Measurements from ENCODE around the gene TMEM181.

Gene TMEM181

DNA sequence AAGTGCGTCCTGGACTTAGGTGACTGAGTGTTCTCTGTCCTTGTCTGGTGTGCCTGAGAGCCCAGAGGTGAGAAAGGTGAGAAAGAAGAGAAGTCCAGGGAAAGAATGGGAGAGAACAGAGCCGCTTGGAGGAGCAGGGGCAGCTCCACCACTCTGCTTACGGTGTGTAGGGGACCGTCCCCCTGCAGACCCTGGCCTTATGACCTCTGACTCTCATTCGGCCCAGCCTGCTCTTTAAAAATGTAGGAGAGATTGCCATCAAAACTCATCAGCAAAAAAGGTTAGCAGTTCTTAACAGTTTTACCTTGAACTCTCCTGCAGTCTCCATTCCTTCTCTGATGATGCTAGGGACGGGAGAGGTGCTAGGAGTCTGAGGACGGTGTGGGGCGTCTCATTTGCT lies 2.0 kb downstream of the TMEM181 start:
- no peak for DNase-seq (ENCODE audit: low read depth in 1 of 2, low spot score in 1 of 2)

DNA sequence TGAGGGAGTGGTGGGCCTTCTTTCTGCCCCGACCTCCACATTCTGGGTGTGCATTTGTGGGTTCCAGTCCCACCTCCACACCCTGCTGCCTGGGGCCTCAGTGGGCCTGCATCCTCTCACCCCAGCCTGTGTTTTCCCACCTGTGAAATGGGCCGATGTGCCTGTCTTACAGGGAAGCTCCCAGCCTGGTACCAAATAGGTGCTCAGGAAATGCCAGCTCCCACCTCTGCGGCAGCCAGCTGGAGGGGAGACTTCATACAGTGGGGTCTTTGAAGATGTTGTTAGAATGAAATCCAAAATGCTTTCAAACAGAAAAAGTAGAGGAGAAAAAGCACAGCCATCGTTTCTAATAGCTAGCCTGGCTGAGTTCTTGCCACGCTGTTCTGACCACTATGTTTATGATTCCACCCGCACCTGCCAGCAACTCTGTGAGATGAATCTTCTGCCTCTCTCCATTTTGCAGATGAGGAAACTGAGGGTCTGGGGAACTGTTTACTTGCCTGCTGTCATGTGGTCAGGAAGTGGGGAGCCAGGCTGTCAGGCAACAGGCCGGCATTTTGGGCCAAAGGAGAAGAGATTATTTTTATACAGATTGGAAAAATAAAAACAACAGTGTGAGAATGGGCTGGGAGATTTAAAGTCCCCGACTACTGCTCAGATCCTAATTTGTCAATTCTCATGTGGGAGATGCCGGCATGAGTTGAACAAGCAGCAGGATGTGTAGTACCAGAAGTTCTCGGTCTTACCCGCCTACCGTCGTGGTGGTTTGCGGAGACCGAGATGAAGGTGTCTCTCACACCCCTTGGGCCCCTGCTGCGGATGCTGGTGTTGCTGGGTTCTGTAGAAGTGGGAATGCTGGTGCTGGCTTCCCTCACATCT lies 4.6 kb downstream of the TMEM181 start:
- DNase-seq (ENCODE audit: low read depth in 1 of 2, low spot score in 1 of 2): no peak

DNA sequence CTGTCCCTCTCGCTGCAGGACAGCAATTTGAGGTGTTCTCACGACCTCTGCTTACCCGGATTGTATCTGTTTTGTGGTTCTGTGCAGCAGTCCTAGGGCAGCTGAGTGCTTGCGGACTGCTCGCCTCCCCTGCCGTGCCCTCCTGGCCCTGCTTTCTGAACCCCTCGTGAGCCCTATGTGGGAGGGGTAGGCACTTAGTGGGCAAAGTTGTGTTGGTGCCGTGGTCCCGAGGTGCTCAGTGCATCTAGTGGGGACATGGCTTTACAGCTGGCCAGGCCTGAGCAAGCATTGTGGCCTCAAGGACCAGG lies 5.2 kb downstream of the TMEM181 start:
- DNase-seq (ENCODE audit: low read depth in 1 of 2, low spot score in 1 of 2): no peak

DNA sequence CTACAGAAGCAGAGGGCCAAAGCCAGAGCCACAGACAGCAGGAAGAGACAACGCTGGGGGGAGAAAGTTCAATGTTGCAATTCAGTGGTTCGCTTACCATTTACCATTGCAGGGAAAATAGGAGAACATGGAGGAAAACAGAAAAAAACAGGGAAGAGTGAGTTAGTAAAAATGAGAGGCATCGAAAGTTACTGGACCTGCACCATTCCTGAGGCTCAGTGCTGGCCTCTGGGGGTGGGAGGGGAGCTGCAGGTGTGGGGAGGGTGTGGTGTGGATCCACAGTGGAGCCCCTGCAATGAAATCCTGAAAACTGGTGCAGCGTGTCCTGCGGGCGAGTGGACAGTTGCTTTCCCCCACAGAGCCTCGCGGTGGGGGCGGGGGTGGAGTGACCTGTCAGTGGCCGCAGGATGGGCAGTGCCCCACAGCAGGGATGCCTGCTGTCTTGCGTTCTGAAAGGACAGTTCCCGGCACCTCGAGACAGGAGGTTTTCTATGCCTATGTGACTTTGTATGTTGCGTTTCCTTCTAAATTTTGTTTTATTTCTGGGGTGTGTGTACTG lies 5.7 kb downstream of the TMEM181 start:
- no peak for DNase-seq (ENCODE audit: low read depth in 1 of 2, low spot score in 1 of 2)

DNA sequence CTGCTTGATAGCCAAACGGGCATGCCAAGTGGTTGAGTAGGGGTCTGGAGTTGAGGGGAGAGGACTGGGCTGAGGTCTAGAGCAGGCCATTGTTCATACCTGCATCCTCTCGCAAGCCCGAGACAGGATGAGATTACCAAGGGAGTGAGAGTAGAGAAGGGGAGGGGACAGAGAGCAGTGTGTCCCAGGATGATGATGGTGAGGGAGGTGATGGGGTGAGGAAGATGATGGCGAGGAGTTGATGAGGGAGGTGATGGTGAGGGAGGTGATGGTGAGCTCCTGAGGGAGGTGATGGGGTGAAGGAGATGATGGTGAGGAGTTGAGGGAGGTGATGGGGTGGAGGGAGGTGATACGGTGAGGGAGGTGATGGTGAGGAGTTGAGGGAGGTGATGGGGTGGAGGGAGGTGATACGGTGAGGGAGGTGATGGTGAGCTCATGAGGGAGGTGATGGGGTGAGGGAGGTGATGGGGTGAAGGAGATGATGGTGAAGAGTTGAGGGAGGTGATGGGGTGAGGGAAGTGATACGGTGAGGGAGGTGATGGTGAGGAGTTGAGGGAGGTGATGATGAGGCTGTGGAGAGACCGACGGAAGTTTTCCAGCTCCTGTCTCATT lies 6.4 kb downstream of the TMEM181 start:
- DNase-seq (ENCODE audit: low read depth in 1 of 2, low spot score in 1 of 2): no peak

DNA sequence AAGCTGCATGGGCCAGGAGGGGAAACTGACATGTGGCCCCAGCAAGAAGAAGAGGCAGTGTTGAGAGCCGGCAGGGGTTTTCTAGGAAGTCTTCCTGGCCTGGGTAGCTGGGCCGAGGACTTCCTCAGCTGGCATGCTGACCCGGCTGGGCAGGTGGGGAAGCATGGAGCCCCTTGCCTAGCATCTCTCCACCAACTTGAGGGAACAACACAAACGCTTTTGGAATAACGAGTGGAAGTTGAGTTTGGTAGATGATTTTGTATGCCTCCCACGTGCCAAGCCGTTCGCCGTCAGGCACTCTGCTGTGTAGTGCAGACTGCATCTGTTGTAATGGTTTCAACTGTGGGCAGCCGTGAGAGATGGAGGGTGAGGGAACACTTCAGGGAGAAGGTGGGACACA lies 7.3 kb downstream of the TMEM181 start:
- no peak for DNase-seq (ENCODE audit: low read depth in 1 of 2, low spot score in 1 of 2)

DNA sequence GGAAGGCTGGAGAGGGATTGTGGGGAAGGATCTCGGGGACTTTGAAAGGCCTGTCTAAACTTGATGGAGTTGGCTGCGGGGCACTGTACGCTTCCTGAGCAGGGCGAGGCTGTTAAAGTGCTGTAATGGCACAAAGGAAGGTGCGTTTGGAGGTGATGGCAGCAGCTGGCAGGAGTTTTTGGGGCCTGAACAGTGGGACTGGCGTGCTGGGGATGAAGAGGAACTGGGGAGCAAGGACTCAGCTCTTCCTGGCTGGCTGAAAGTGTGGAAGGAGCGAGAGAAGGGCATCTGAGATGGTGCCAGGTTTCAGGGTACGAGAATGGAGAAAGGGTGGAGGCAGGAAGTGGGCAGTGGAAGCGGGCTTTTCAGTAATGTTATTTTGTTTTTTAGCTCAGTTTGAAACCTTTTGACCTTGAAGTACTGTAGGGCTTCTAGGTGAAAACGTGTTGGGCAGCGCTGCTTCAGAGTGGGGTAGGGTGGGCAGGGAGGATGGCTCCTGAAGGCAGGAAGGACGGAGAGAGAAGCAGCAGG lies 8.0 kb downstream of the TMEM181 start:
- no peak for DNase-seq (ENCODE audit: low read depth in 1 of 2, low spot score in 1 of 2)

DNA sequence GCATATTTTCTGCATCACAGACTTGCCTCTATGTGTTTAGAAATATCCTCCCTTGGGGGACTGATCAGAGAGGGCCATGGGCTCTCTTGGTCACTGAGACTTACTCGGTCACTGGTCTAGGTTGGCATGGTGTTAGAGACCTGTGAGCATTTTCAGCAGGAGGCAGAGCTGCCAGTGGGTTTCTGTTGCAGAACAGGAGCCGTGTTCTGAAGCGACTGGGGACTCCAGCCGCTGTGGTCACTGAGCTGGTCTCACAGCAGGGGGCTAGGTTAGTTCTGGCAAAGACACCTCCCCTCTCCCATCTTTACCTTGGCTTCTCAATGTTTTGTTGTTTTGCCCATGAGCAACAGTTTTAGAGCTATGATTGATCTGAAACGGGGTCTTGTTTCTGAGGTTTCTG lies 8.7 kb downstream of the TMEM181 start:
- DNase-seq (ENCODE audit: low read depth in 1 of 2, low spot score in 1 of 2): no peak

DNA sequence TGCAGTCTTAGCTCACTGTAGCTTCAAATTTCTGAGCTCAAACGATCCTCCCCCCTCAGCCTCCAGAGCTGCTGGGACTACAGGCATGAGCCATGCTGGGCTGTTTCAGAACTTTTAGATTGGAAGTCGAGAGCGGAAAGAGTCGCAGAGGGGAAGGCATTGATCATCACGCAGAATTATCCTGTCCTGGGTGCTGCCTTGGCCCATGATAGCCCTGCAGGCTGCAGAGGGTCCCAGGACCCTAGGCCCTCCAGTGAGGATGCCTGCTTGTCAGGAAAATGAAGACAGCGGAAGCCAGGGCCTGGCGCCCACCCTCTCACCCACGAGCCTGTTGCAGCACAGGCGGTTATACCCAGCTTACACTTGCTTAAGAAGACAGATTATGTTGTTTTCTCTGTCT lies 9.1 kb downstream of the TMEM181 start:
- DNase-seq (ENCODE audit: low read depth in 1 of 2, low spot score in 1 of 2): no peak

DNA sequence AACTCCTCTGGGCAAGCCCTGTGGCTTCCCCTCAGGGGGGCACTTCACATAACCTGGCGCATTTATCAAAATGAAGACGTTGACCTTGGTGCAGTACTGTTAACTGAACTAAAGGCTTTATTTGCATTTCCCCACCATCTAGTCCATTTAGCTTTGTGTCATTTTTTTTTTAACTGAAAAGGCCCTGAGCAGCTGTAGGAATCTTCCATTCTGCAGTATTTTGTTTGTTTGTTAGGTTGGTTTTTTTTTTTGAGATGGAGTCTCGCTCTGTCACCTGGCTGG lies 10.7 kb downstream of the TMEM181 start:
- DNase-seq (ENCODE audit: low read depth in 1 of 2, low spot score in 1 of 2): no peak

DNA sequence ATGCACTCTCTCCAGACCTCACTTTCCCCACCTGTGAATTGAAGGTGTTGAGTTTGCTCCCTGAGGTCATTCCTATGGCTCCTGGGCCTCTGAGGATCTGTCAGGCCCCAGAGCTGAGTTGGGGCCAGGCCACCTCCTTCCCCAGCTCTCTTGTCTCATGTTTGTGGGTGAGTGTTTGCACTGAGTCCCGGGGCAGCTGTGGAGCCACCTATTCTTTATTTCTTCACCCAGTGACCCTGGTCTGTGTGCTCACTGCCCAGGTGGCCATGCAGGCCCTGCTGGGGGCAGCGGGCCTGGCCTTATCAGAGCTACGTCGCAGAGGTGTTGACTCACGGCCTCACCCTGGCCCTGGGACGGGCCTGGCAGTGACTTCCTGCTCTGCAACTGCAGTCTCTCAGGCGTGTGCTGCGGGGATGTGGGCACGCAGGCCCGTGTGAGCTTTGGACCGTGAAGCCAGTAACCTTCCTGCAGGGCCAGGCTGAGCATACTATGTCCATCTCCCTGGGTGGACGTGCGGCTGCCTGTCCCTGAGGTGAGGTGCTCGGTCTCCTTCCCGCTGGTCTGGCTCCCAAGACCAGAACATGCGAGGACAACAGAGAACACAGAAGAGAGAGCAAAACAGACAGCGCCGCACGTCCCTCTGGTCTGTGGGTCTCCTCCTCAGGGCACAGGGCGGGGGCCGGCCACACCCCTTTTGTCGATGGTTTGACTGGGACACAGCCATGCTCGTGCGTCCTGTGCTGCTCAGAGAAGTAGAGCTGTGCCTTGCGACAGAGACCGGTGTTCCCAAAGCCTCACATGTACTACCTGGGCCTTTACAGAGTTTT lies 12.1 kb downstream of the TMEM181 start:
- DNase-seq (ENCODE audit: low read depth in 1 of 2, low spot score in 1 of 2): no peak

DNA sequence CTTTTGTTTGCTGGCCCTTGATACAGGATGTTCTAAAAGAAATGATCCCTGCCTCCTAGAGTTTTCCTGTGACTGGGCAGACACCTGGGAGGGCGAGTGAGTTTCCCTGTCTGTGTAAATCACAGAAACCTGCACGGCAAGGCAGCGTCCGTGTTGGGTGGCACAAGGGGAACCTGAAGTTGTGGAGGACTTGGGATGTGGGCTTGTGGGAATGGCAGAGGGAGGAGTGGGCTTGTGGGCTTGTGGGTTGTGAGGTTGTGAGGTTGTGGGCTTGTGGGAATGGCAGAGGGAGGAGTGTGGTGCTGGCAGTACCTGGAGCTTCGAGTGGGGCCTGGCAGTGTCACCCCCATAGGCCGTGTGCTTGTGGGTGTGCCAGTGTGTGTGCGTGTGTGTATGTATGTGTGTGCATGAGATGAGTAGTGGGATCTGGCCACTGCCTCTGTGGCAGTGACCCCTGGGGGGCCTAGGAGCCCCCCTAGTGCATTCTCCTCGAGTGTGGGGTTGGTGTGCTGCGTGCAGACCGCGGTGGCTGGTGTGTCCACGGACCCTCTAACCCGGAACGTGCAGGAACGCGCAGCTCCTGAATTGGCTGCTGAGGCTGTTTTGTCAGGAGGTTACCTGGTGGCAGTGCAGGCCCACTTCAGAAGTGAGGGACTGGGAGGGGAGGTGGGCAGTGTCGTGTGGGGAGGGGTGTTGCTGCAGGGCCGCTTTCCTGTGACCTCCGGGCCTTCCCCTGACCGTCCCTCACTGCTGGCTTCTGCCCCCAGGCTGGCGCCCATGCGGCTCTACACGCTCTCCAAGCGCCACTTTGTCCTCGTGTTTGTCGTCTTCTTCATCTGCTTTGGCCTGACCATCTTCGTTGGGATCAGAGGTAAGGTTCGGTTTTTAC lies 13.0 kb downstream of the TMEM181 start:
- no peak for DNase-seq (ENCODE audit: low read depth in 1 of 2, low spot score in 1 of 2)

DNA sequence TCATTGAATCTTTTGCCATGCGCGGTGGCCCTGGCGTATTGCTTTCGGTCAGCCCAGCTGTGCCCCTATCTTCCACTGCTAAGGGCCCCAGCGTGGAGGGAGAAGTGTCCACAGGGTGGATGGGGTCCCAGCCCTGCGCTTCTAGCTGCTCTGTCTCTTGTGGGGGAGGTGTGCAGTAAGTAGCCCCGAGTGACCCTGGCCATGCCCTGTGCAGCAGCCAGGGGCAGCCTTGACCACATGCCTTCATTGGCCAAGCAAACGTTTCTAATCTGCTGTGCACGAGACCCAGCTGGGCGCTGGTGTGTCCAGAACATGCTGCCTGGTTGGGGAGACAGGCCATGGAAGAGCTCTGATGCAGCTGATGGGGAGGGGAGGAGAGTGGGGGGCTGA lies 13.6 kb downstream of the TMEM181 start:
- DNase-seq (ENCODE audit: low read depth in 1 of 2, low spot score in 1 of 2): no peak

DNA sequence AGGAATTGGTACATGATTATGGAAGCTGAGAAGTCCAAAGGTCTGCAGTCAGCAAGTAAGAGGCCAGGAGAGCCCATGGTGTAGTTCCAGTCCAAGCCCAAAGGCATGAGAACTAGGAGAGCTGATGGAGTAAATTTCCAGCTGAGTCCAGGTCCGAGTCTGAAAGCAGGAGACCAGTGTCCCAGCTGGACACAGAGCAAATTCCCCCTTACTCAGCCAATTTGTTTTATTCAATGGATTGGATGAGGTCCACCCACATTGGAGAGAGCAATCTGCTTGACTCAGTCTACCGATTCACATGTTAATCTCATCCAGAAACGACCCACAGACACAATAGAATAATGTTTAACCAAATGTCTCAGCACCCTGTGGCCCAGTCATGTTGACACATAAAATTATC lies 14.9 kb downstream of the TMEM181 start:
- DNase-seq (ENCODE audit: low read depth in 1 of 2, low spot score in 1 of 2): no peak

DNA sequence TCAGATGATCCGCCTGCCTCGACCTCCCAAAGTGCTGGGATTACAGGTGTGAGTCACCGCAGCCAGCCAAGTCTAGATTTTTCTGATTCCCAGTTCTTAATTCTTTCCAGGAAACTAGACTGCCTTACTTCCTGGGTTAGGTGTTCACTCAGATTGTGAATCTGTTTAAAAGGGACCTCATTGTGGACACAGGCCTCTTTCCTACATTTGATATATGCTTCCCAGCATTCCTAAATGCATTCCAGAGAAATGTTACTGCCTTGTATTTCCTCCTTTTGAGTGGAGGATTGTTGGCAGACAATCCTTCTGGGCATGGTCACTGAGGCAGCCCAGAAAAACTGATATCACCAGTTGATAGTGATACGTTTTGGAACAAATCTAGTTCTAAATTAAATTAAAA lies 15.7 kb downstream of the TMEM181 start:
- no peak for DNase-seq (ENCODE audit: low read depth in 1 of 2, low spot score in 1 of 2)

DNA sequence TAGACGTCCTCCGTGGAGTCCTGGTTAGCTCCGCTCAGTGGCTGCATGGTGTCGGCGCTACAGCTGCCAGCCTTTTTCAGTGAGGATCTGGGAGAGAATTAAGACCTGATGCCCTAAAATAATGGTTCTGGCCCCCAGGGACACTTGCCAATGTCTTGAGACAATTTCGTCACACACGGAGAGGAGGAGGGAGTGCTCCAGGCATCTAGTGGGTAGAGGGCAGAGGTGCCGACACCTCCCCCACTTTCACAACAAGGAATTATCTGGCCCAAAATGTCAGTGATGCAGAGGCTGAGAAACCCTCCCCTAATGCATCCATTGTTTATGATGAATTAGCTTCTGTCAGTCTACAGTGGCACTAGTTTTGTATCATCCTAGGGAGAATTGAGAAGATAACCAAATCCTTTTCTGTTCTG lies 24.4 kb downstream of the TMEM181 start:
- no peak for DNase-seq (ENCODE audit: low read depth in 1 of 2, low spot score in 1 of 2)

DNA sequence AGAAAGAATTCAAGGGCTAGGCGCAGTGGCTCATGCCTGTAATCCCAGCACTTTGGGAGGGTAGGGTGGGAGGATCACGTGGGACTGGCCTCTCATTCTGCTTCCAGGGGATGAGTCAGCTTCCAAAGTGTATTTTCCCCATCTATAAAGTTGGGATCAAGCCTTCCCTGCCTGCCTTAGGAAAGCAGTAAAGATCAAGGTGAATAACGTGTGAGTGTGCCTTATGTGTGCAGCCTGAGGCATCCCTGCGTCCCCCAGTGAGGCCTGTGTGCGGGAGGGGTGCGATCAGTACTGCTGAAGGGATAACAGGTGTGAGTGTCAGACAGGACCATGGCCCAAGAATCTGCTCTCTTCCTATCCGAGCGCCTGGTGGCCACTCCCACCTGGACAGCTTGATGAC lies 26.8 kb downstream of the TMEM181 start:
- DNase-seq (ENCODE audit: low read depth in 1 of 2, low spot score in 1 of 2): no peak

DNA sequence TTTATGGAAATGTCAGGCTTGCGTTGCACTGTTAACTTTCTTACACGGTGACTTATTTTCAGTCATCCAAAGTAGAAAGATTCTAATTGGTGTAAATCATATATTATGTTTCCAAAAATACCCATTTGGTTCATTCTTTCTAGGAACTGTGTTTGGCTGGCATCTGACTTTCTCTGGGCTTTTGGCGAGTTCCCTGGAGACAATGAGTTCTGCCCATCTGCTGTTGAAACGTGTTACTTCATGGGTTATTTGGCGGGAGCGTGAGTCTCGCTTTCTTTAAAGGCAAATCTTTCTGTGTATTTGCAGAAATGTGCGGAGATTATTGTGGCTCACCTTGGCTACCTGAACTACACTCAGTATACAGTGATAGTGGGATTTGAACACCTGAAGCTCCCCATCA lies 29.5 kb downstream of the TMEM181 start:
- DNase-seq (ENCODE audit: low read depth in 1 of 2, low spot score in 1 of 2): no peak

DNA sequence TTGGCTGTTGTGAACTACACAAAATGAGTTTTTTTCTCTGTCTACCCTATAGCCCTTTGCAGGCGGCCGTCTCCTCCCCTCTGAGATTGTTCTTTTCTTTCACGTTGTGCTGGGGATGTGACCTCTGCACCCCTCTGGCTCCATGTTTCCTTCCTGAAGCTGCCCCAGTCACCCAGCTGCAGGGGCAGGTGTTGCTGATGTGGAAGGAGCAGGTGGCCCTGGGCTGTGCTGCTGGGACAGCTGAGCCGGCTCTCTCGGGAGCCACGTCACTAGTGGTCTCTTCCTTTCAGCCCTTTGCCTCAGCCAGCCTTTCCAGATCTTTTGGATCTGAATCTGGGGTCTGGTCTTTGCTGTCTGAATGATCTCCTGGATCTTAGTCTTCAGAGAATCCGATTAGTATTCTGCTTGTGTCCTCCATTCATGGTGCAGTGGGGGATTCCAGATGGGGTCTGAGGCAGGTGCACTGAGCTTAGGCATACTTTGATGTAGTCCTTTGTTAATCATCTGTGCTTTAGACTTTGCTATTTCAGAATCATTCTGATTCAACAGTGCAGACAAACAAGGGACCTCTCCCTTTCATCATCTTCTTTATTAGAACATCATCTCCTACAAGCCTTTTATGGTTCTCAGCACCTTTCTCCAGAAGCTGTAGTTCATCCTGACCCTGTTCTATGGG lies 31.4 kb downstream of the TMEM181 start:
- DNase-seq (ENCODE audit: low read depth in 1 of 2, low spot score in 1 of 2): no peak

DNA sequence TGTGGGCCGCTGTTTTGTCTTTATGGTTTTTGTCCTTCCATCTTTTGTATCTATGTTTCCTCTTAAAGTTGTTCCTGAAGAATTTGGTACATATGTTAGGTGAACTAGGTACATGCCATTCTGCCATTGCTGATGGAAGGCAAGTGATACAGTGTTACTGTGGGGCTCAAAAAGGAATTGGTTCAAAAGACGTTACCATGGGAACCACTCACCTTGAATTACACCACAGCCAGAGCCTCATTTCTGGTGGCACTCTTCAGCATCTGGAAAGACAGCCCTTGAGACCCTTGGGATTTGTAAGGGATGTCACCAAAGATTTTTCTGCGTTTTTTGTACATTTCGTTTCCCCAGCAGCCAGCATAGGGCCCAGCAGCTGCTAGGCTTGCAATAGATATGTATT lies 31.9 kb downstream of the TMEM181 start:
- no peak for DNase-seq (ENCODE audit: low read depth in 1 of 2, low spot score in 1 of 2)
